Measurements from ENCODE around the gene EPHB1. TPM values are rescaled to one million over a fixed set of nuclear protein-coding genes. Genes with fewer than 3 reads are reported as not detected.

The EPHB1 gene
- polyA plus RNA-seq, 3 donors, result 0.06 to 0.55 TPM; not detected in 1

- no peak for DNase-seq
- 96% methylated on average over 5 of the region's 6 CpGs for WGBS (ENCODE audit: insufficient coverage)
- TF ChIP-seq, protein P1, sequence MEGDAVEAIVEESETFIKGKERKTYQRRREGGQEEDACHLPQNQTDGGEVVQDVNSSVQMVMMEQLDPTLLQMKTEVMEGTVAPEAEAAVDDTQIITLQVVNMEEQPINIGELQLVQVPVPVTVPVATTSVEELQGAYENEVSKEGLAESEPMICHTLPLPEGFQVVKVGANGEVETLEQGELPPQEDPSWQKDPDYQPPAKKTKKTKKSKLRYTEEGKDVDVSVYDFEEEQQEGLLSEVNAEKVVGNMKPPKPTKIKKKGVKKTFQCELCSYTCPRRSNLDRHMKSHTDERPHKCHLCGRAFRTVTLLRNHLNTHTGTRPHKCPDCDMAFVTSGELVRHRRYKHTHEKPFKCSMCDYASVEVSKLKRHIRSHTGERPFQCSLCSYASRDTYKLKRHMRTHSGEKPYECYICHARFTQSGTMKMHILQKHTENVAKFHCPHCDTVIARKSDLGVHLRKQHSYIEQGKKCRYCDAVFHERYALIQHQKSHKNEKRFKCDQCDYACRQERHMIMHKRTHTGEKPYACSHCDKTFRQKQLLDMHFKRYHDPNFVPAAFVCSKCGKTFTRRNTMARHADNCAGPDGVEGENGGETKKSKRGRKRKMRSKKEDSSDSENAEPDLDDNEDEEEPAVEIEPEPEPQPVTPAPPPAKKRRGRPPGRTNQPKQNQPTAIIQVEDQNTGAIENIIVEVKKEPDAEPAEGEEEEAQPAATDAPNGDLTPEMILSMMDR (IDR thresholded peaks at IDR 0.05), result no peak
- Mint-ChIP-seq H3K4me1 (peaks cover 20% of the 10 kb centered on the region), H3K36me3 (peaks cover 0 to 2% of the 10 kb centered on the region in 2 donors), H3K27me3 (ENCODE audit: low read depth in 3 of 3) (peaks cover 0 to 1% (median 0%) of the 10 kb centered on the region in 3 donors), H3K4me3 (no peak overlapping the region), H3K9me3 (peaks cover 4 to 22% (median 14%) of the 10 kb centered on the region in 7 donors), H3K27ac (no peak overlapping the region)
- Histone ChIP-seq H3K4me3 (replicated peaks in 1 of 3; ENCODE audit: low read depth in 2 of 3, low read length in 3 of 3) (no peak overlapping the region), H3K9ac (ENCODE audit: insufficient read depth, low read length, poor library complexity, severe bottlenecking) (no peak overlapping the region), H3K4me2 (replicated peaks; ENCODE audit: extremely low read depth, low read length, poor library complexity, severe bottlenecking) (no peak overlapping the region), H3K4me1 (ENCODE audit: control insufficient read depth in 1 of 2, insufficient read depth in 2 of 2, low read length in 2 of 2) (peaks cover 11 to 13% of the 10 kb centered on the region in 2 donors), H2AFZ (ENCODE audit: insufficient read depth, low read depth, low read length, poor library complexity, severe bottlenecking) (no peak overlapping the region), H3K27me3 (ENCODE audit: control insufficient read depth in 2 of 2, insufficient read depth in 2 of 2, low read length in 2 of 2) (no peaks in the 10 kb centered on the region), H4K20me1 (ENCODE audit: insufficient read depth, low read length) (no peaks in the 10 kb centered on the region), H3K36me3 (replicated peaks in 1 of 2; ENCODE audit: control insufficient read depth in 1 of 2, insufficient read depth in 2 of 2, low read length in 2 of 2) (no peaks in the 10 kb centered on the region), H3K9me3 (replicated peaks in 1 of 2; ENCODE audit: control insufficient read depth in 1 of 2, insufficient read depth in 1 of 2, low read length in 2 of 2) (peaks cover 7 to 9% of the 10 kb centered on the region in 2 donors), H3K27ac (ENCODE audit: low read depth in 1 of 2, low read length in 2 of 2) (no peak overlapping the region), H3K79me2 (ENCODE audit: insufficient read depth, low read length) (no peaks in the 10 kb centered on the region)
- intact Hi-C loops (cut with micrococcal nuclease), result no loop called here
Observed at GRCh38 chr3:134922866-134923265, 127.8 kb downstream of the EPHB1 start.

DNA sequence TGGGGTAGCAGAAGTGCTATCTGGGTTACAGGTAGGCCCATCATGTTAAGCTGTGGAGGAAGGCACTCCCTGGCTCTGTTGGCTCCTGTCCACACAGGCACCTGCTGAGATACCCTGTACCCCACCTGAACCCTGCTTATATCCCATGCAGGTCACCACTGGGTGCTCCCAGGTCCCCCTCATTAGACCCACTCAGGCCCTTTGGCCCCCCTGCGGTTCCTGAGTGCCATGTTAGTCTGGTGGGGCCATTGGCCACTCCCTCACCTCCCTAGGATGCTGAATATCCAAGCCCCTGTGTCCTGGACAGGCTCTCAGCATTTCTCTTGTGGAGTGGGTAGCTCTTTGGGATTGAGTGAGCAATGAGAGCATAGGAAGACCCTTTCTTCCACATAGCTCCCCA is 128.2 kb downstream of the EPHB1 start:
- H3K4me2 ChIP-seq (replicated peaks; ENCODE audit: extremely low read depth, low read length, poor library complexity, severe bottlenecking), result no peak overlapping the region
- no peaks in the 10 kb centered on the region for H3K27me3 ChIP-seq (ENCODE audit: control insufficient read depth in 2 of 2, insufficient read depth in 2 of 2, low read length in 2 of 2)
- peaks cover 0 to 1% (median 0%) of the 10 kb centered on the region in 3 donors for H3K27me3 Mint-ChIP-seq (ENCODE audit: low read depth in 3 of 3)
- no peak overlapping the region for H3K9ac ChIP-seq (ENCODE audit: insufficient read depth, low read length, poor library complexity, severe bottlenecking)
- TF ChIP-seq, protein P1 (IDR thresholded peaks at IDR 0.05), result no peak
- H3K4me3 Mint-ChIP-seq, result no peak overlapping the region
- H3K9me3 Mint-ChIP-seq, result peaks cover 4 to 22% (median 14%) of the 10 kb centered on the region in 7 donors
- peaks cover 16% of the 10 kb centered on the region for H3K4me1 Mint-ChIP-seq
- intact Hi-C loops (cut with micrococcal nuclease), result no loop called here
- peaks cover 7 to 9% of the 10 kb centered on the region in 2 donors for H3K9me3 ChIP-seq (replicated peaks in 1 of 2; ENCODE audit: control insufficient read depth in 1 of 2, insufficient read depth in 1 of 2, low read length in 2 of 2)
- DNase-seq, result no peak
- H3K36me3 Mint-ChIP-seq, result peaks cover 0 to 2% of the 10 kb centered on the region in 2 donors
- no peak overlapping the region for H3K4me3 ChIP-seq (replicated peaks in 1 of 3; ENCODE audit: low read depth in 2 of 3, low read length in 3 of 3)
- no peak overlapping the region for H3K27ac Mint-ChIP-seq
- no peak overlapping the region for H2AFZ ChIP-seq (ENCODE audit: insufficient read depth, low read depth, low read length, poor library complexity, severe bottlenecking)
- H3K79me2 ChIP-seq (ENCODE audit: insufficient read depth, low read length), result no peaks in the 10 kb centered on the region
- no peaks in the 10 kb centered on the region for H4K20me1 ChIP-seq (ENCODE audit: insufficient read depth, low read length)
- WGBS (ENCODE audit: insufficient coverage), result no CpG with 5 or more reads among the region's 1 CpG
- no peak overlapping the region for H3K27ac ChIP-seq (ENCODE audit: low read depth in 1 of 2, low read length in 2 of 2)
- H3K36me3 ChIP-seq (replicated peaks in 1 of 2; ENCODE audit: control insufficient read depth in 1 of 2, insufficient read depth in 2 of 2, low read length in 2 of 2), result no peaks in the 10 kb centered on the region
- H3K4me1 ChIP-seq (ENCODE audit: control insufficient read depth in 1 of 2, insufficient read depth in 2 of 2, low read length in 2 of 2), result peaks cover 7 to 9% of the 10 kb centered on the region in 2 donors
